HG03521 (cell line): ENCODE results near the gene PPM1A.

ENCODE experiments used
- ATAC-seq: cut with Tn5 transposase; IDR thresholded peaks from one replicate; pipeline ENCODE4 v1.9.1; 2021; ENCODE audit warnings: mild to moderate bottlenecking, moderate library complexity; ENCODE audit not compliant: unreplicated experiment

PPM1A gene

GRCh38 chr14:60257865-60258264 is 8.8 kb downstream of the PPM1A start:
- ATAC-seq = no peak

GRCh38 chr14:60265163-60265562 is 16.1 kb downstream of the PPM1A start:
- no peak for ATAC-seq

GRCh38 chr14:60266021-60266937 is 17.3 kb downstream of the PPM1A start:
- ATAC-seq = no peak

DNA sequence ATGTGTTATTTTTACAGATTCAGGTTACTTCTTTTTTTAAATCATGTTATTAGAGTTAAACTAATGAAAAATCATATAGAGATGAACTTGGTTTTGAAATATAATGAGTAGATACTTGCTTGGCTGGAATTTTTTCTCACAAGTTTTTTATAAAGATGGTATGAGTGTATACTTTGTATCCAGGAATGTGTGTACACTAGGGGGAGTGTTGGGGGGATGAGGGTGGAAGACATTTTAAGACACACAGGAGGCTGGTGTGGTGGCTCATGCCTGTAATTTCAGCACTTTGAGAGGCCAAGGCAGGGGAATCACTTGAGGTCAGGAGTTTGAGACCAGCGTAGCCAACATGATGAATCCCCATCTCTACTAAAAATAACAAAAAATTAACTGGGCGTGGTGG is 23.2 kb downstream of the PPM1A start:
- no peak for ATAC-seq

- no peak for ATAC-seq
Observed at GRCh38 chr14:60273956-60274355, 24.9 kb downstream of the PPM1A start.

DNA sequence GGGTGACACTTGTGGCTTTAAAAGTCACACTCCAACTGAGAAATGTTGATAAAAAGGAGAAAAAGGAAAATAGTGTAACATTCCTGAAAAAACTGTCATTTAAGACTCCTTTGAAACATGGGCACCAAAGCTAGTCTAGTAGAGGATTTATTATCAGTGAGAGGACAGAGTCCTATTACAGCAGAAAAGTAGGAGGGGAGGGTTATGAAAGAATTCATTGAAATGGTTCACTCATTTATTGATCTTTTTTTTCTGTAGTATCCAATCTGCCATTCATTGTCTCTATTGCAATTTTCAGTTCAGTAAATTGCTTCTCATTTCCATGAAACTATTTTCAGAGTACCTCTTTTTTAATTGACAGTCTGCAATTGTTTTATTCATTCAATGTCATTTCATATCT is 25.4 kb downstream of the PPM1A start:
- no peak for ATAC-seq

- ATAC-seq = no peak
Observed at GRCh38 chr14:60275932-60276331, 26.9 kb downstream of the PPM1A start.

DNA sequence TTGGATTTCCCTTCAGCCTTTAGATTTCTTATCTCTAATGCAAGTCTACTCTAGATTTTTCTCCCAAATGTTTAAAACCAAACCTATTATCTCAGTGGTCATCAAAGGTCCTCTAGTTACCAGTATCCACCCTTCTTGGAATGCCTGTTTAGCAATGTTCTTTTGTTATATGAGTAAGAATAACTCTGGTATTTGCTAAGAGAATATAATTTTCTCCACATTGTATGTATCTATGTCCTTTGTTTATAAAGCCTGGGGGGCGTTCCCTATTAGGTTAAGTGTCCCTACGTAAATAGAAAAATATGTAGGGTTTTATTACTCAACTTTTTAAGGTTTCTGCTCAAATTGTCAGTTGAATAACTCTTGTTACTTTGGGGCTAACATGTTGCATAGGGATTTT is 27.3 kb downstream of the PPM1A start:
- no peak for ATAC-seq

GRCh38 chr14:60277605-60278190 is 28.7 kb downstream of the PPM1A start:
- ATAC-seq = no peak

- ATAC-seq = no peak
Observed at GRCh38 chr14:60278350-60278749, 29.3 kb downstream of the PPM1A start.

- no peak for ATAC-seq
Observed at GRCh38 chr14:60287452-60287851, 38.4 kb downstream of the PPM1A start.

GRCh38 chr14:60288279-60288678 is 39.3 kb downstream of the PPM1A start:
- ATAC-seq = no peak

- ATAC-seq = no peak
Observed at GRCh38 chr14:60294411-60295069, 45.5 kb downstream of the PPM1A start.

- ATAC-seq = no peak
Observed at GRCh38 chr14:60300019-60300418, 51.0 kb downstream of the PPM1A start.

- no peak for ATAC-seq
Observed at GRCh38 chr14:60301685-60302084, 52.7 kb downstream of the PPM1A start.

DNA sequence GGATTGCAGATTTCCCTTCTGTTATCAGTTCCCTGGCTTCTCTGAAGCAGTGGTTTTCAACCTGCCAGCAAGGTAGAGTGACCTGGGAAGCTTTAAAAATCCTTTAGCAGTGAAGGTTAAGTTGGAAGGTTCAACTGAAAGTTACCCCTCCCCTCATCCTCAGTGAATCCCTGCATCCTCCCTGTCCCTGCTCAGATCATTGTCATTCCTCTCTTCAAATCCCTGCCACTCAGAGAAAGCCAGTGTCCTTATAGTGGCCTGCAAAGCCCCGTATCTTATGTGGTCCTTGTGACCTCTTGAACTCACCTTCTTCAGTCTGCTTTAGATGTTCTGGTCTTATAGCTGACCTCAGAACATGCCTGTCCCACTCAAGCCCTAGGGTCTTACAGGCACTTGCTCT is 53.6 kb downstream of the PPM1A start:
- no peak for ATAC-seq

GRCh38 chr14:60303745-60304144 is 54.7 kb downstream of the PPM1A start:
- ATAC-seq = no peak

GRCh38 chr14:60304509-60304908 is 55.5 kb downstream of the PPM1A start:
- ATAC-seq = no peak

GRCh38 chr14:60309867-60310552 is 61.0 kb downstream of the PPM1A start:
- no peak for ATAC-seq

GRCh38 chr14:60311417-60311816 is 62.4 kb downstream of the PPM1A start:
- ATAC-seq = no peak

DNA sequence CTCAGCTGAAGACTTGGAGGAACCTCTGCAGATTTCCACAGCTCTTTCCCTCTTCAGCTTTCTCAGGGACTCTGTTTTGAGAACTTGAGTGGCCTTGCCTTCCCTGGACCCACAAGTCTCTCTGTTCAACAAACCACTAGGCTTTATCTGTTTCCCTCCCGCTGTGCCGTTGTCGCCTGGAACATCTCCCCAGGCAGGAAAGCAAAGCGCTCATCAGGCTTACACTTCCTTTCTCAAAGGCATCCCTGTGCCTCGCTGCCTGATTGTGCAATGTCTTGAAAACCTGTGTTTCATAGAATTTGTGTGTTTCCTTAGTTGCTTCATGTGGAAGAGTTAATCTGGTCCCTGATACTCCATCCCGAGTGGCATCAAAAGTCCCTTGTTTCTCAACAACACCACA is 64.1 kb downstream of the PPM1A start:
- no peak for ATAC-seq
